SK-N-SH (cell line): Measurements from ENCODE around the gene PSD2.

Source experiments
- FOXJ3 ChIP-seq: sonication (generic); formaldehyde crosslinking; IDR thresholded peaks from 2 replicates; pipeline ENCODE4 v1.5.1; 2020; ENCODE audit warnings: mild to moderate bottlenecking, missing genetic modification reagents
- GABPA ChIP-seq: IDR thresholded peaks from 2 replicates; pipeline ENCODE4 v1.4.0; 2012; ENCODE audit warnings: low read depth, mild to moderate bottlenecking
- POLR2AphosphoS5 ChIP-seq: IDR thresholded peaks from 2 replicates; pipeline ENCODE4 v1.6.1; 2012; ENCODE audit warnings: low read depth, low read length
- TF ChIP-seq, protein P1 (sequence below): fragments of 200-600 bp; sonication (generic); IDR thresholded peaks from 2 replicates; pipeline ENCODE4 v1.6.1; 2017; ENCODE audit warnings: antibody characterized with exemption, mild to moderate bottlenecking, moderate library complexity
- TF ChIP-seq, protein P2 (sequence below): IDR thresholded peaks from 2 replicates; pipeline ENCODE4 v1.4.0; 2012; ENCODE audit warnings: low read depth, borderline replicate concordance

DNA sequence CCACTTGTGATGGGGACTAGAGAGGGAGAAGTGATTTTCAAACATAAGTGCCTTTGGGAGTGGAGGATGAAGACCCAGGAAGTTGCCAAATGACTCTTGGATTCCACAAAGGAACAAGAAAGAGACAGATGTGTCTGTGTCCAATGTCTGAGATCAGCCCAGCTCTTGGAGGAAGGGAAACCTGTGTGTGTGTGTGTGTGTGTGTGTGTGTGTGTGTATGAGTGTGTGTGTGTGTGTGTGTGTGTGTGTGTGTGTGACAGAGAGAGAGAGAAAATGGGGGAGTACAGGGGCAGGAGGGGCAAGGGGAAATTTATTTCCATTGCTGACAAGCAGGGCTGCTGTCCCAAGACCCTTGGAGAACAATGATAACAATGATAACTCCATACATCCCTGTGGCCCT, 72.0 kb downstream of the PSD2 start:
- TF ChIP-seq, protein P1, sequence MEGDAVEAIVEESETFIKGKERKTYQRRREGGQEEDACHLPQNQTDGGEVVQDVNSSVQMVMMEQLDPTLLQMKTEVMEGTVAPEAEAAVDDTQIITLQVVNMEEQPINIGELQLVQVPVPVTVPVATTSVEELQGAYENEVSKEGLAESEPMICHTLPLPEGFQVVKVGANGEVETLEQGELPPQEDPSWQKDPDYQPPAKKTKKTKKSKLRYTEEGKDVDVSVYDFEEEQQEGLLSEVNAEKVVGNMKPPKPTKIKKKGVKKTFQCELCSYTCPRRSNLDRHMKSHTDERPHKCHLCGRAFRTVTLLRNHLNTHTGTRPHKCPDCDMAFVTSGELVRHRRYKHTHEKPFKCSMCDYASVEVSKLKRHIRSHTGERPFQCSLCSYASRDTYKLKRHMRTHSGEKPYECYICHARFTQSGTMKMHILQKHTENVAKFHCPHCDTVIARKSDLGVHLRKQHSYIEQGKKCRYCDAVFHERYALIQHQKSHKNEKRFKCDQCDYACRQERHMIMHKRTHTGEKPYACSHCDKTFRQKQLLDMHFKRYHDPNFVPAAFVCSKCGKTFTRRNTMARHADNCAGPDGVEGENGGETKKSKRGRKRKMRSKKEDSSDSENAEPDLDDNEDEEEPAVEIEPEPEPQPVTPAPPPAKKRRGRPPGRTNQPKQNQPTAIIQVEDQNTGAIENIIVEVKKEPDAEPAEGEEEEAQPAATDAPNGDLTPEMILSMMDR = no peak
- TF ChIP-seq GABPA (no peak), POLR2AphosphoS5 (no peak), FOXJ3 (no peak)
- TF ChIP-seq, protein P2, sequence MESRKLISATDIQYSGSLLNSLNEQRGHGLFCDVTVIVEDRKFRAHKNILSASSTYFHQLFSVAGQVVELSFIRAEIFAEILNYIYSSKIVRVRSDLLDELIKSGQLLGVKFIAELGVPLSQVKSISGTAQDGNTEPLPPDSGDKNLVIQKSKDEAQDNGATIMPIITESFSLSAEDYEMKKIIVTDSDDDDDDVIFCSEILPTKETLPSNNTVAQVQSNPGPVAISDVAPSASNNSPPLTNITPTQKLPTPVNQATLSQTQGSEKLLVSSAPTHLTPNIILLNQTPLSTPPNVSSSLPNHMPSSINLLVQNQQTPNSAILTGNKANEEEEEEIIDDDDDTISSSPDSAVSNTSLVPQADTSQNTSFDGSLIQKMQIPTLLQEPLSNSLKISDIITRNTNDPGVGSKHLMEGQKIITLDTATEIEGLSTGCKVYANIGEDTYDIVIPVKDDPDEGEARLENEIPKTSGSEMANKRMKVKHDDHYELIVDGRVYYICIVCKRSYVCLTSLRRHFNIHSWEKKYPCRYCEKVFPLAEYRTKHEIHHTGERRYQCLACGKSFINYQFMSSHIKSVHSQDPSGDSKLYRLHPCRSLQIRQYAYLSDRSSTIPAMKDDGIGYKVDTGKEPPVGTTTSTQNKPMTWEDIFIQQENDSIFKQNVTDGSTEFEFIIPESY = no peak
